GM23248 (cell line): ENCODE data around the gene NTNG2. TPM values are rescaled to one million over a fixed set of nuclear protein-coding genes. Genes with fewer than 3 reads are reported as not detected.

ENCODE experiments used
- DNase-seq: peaks from one replicate; pipeline ENCODE4 v3.0.0-alpha.2; 2015
- H2AFZ ChIP-seq: fragments of 200-600 bp; sonication (generic); 2 replicates; pipeline ENCODE4 v1.6.1; 2016; ENCODE audit warnings: antibody characterized with exemption
- H3F3A ChIP-seq: fragments of 200-600 bp; sonication (generic); 2 replicates; pipeline ENCODE4 v1.6.1; 2016; ENCODE audit warnings: mild to moderate bottlenecking, antibody characterized with exemption, mixed run types; ENCODE audit not compliant: insufficient read depth
- H3K27ac ChIP-seq: fragments of 200-600 bp; sonication (generic); 2 replicates; pipeline ENCODE4 v1.5.1; 2016; ENCODE audit warnings: mild to moderate bottlenecking
- H3K27me3 ChIP-seq: fragments of 200-600 bp; sonication (generic); replicated peaks from 2 replicates; pipeline ENCODE4 v1.6.1; 2016; ENCODE audit warnings: mild to moderate bottlenecking; ENCODE audit not compliant: insufficient read depth
- H3K36me3 ChIP-seq: fragments of 200-600 bp; sonication (generic); 2 replicates; pipeline ENCODE4 v1.6.1; 2016; ENCODE audit warnings: low read depth, mild to moderate bottlenecking
- H3K4me1 ChIP-seq: fragments of 200-600 bp; sonication (generic); 2 replicates; pipeline ENCODE4 v1.6.1; 2016; ENCODE audit warnings: mild to moderate bottlenecking; ENCODE audit not compliant: insufficient read depth
- H3K4me2 ChIP-seq: fragments of 200-600 bp; sonication (generic); one replicate; pipeline ENCODE4 v1.6.1; 2016; ENCODE audit warnings: mild to moderate bottlenecking; ENCODE audit not compliant: unreplicated experiment
- H3K4me3 ChIP-seq: fragments of 200-600 bp; sonication (generic); 2 replicates; pipeline ENCODE4 v1.5.1; 2016; ENCODE audit warnings: mild to moderate bottlenecking
- H3K79me2 ChIP-seq: fragments of 200-600 bp; sonication (generic); 2 replicates; pipeline ENCODE4 v1.6.1; 2016; ENCODE audit warnings: mild to moderate bottlenecking; ENCODE audit not compliant: insufficient read depth
- H3K9ac ChIP-seq: fragments of 200-600 bp; sonication (generic); 2 replicates; pipeline ENCODE4 v1.6.1; 2016; ENCODE audit warnings: mild to moderate bottlenecking
- H3K9me2 ChIP-seq: fragments of 200-600 bp; sonication (generic); 2 replicates; pipeline ENCODE4 v1.6.1; 2016; ENCODE audit warnings: mixed run types, mild to moderate bottlenecking, moderate library complexity; ENCODE audit not compliant: insufficient read depth
- H3K9me3 ChIP-seq: fragments of 200-600 bp; sonication (generic); one replicate; pipeline ENCODE4 v1.6.1; 2017; ENCODE audit warnings: low read depth
- H4K20me1 ChIP-seq: fragments of 200-600 bp; sonication (generic); 2 replicates; pipeline ENCODE4 v1.6.0; 2016; ENCODE audit not compliant: insufficient read depth
- EZH2 ChIP-seq: fragments of 200-600 bp; sonication (generic); IDR thresholded peaks from 2 replicates; pipeline ENCODE4 v1.6.1; 2018; ENCODE audit warnings: antibody characterized with exemption, mild to moderate bottlenecking; ENCODE audit not compliant: insufficient read depth, poor library complexity, severe bottlenecking
- EZH2phosphoT487 ChIP-seq: fragments of 200-600 bp; sonication (generic); IDR thresholded peaks from 2 replicates; pipeline ENCODE4 v1.6.1; 2018; ENCODE audit warnings: antibody characterized with exemption, moderate library complexity, mild to moderate bottlenecking, low read depth; ENCODE audit not compliant: insufficient read depth
- WGBS, 2 experiments: methylation state at CpG; one replicate each; pipeline ENCODE4 v1.1.6; 2015 to 2017; ENCODE audit warnings: low lambda C conversion rate in 2 of 2, low coverage in 1 of 2; ENCODE audit errors: missing lambda C conversion rate in 2 of 2; 5-methylcytosine and 5-hydroxymethylcytosine counted together
- in situ Hi-C: fragments of 300-500 bp; cut with MboI; formaldehyde crosslinking; loops from 2 replicates; pipeline ENCODE4 v1.15.0; 2020
- polyA plus RNA-seq: library from polyadenylated mRNA; unstranded; fragments of >200 nt; fragmentation: Nextera tagmentation; extraction: Ambion mirVana; gene quantifications from 2 replicates; pipeline ENCODE4 v1.2.1, GENCODE V29; 2016
- total RNA-seq: library from RNA; depleted of rRNA; stranded (reverse); fragments of >200 nt; shearing (Covaris generic); gene quantifications from 2 replicates; pipeline ENCODE4 v1.2.3, GENCODE V29; 2014; rRNA removed

NTNG2 gene, protein sequence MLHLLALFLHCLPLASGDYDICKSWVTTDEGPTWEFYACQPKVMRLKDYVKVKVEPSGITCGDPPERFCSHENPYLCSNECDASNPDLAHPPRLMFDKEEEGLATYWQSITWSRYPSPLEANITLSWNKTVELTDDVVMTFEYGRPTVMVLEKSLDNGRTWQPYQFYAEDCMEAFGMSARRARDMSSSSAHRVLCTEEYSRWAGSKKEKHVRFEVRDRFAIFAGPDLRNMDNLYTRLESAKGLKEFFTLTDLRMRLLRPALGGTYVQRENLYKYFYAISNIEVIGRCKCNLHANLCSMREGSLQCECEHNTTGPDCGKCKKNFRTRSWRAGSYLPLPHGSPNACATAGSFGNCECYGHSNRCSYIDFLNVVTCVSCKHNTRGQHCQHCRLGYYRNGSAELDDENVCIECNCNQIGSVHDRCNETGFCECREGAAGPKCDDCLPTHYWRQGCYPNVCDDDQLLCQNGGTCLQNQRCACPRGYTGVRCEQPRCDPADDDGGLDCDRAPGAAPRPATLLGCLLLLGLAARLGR
- total RNA-seq (1.5 and 2.5 TPM in 2 replicates), polyA plus RNA-seq (0.11 and 0.13 TPM in 2 replicates)

DNA sequence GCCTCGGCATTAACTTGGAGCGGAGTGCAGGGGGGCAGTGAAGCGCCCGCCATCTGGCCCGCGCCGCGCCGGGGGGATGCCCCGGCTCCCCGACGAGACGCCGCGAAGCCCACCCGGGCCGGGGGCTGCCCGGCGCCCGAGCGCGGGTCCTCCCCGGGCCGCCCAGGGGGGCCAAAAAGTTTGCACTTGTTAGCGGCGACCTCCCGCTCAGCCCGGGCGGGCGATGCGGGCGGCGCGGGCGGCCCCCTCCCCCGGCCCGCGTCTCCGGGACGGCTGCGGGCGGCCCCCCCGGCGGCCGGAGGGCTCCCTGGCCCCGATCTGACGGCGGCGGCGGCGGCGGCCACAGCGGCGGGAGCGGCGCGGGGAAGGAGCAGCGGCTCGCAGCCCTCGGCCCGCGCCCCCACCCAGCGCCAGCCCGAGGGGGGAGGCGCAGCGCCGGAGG is at the start of gene NTNG2:
NTNG2 (plus strand) TSS at position 316 of the 442 bp plus-strand sequence. CDS start 4,774 bp downstream, outside the sequence.
- no peak for TF ChIP-seq EZH2
- no peak for TF ChIP-seq EZH2phosphoT487
- H3K9me3 ChIP-seq, result no peaks in the 10 kb centered on the region
- H3K9me2 ChIP-seq, result no peaks in the 10 kb centered on the region
- no peaks in the 10 kb centered on the region for H3K4me1 ChIP-seq
- H3K79me2 ChIP-seq, result no peaks in the 10 kb centered on the region
- no peaks in the 10 kb centered on the region for H4K20me1 ChIP-seq
- H3K36me3 ChIP-seq, result no peaks in the 10 kb centered on the region
- H3K4me2 ChIP-seq, result peak within 1 kb of the TSS; percentile 90
- no peak within 1 kb of the TSS for H3K27ac ChIP-seq
- in situ Hi-C loops, result no loop called here
- no peaks in the 10 kb centered on the region for H3F3A ChIP-seq
- peak within 1 kb of the TSS; percentile 83 for H3K4me3 ChIP-seq
- WGBS, 2 experiments, result 1 to 3% methylated on average over 18 to 25 of the region's 67 CpGs
- peak within 1 kb of the TSS; percentile 80 for H2AFZ ChIP-seq
- no peak for DNase-seq
- H3K9ac ChIP-seq, result peak within 1 kb of the TSS; percentile 49
- peaks cover 58% of the 10 kb centered on the region for H3K27me3 ChIP-seq

DNA sequence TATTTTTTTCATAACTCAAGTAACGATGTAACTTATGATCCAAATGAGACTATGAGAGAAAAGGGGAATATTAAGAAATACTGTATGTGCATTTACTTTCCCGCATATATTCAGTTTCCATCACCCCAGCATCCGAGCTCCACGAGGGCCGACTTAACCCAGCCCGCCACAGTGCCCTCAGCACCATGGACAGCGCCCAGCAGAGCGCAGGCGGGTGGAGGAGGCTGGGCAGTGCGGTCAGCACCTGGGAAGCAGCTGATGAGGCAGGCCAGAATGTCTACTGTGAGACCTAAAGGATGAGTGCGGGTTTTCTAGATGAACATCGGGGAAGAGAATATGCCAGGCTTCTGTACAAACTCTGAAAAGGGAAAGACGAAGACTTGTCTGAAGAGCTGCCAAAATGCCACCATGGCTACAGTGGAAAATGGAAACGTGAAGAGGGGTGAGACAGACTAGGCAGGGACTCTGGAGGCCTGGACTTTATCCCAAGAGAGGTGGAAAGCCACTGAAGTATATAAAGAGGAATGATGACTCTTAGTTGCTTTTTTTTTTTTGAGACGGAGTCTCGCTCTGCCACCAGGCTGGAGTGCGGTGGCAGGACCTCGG is 47.7 kb upstream of the NTNG2 start:
- H3K4me3 ChIP-seq, result no peak overlapping the region
- H2AFZ ChIP-seq, result no peak overlapping the region
- 31 to 33% methylated on average over 18 of the region's 18 CpGs for WGBS, 2 experiments
- no peaks in the 10 kb centered on the region for H3K79me2 ChIP-seq
- DNase-seq, result peak; percentile 62
- TF ChIP-seq EZH2 (no peak), EZH2phosphoT487 (no peak)
- H3K9ac ChIP-seq, result no peak overlapping the region
- H3K9me3 ChIP-seq, result no peaks in the 10 kb centered on the region
- H4K20me1 ChIP-seq, result no peaks in the 10 kb centered on the region
- peaks cover 35% of the 10 kb centered on the region for H3K27me3 ChIP-seq
- no peaks in the 10 kb centered on the region for H3K9me2 ChIP-seq
- no peaks in the 10 kb centered on the region for H3K36me3 ChIP-seq
- no peak overlapping the region for H3K4me2 ChIP-seq
- in situ Hi-C loops, result no loop called here
- H3K4me1 ChIP-seq, result no peaks in the 10 kb centered on the region
- no peaks in the 10 kb centered on the region for H3F3A ChIP-seq
- no peak overlapping the region for H3K27ac ChIP-seq

DNA sequence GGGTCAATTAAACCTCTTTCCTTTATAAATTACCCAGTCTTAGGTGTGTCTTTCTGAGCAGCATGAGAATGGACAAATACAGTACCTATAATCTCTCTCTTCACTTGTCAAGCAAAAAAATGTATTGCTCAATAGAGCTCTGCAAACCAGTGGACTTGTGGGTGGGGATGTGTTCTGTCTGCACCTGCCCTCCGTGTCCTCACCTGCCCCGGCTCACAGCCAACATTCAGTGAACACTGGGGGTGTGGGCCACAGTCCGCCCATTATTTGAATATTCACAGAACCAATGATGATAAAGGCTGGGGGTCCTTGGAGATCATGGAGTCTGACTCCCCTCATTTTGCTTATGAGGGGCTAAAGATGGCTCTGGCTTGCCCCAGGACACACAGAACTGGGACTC is 45.3 kb upstream of the NTNG2 start:
- Histone ChIP-seq H3K27me3 (peaks cover 45% of the 10 kb centered on the region), H3K9me2 (no peaks in the 10 kb centered on the region), H3K9ac (no peak overlapping the region), H4K20me1 (no peaks in the 10 kb centered on the region), H3K9me3 (no peaks in the 10 kb centered on the region), H3F3A (no peaks in the 10 kb centered on the region), H3K27ac (no peak overlapping the region), H3K79me2 (no peaks in the 10 kb centered on the region), H3K4me1 (no peaks in the 10 kb centered on the region), H3K36me3 (no peaks in the 10 kb centered on the region), H2AFZ (no peak overlapping the region), H3K4me2 (no peak overlapping the region), H3K4me3 (no peak overlapping the region)
- in situ Hi-C loops, result no loop called here
- TF ChIP-seq EZH2phosphoT487 (no peak), EZH2 (no peak)
- no peak for DNase-seq
- WGBS, 2 experiments, result 33 to 37% methylated on average over 3 of the region's 3 CpGs

DNA sequence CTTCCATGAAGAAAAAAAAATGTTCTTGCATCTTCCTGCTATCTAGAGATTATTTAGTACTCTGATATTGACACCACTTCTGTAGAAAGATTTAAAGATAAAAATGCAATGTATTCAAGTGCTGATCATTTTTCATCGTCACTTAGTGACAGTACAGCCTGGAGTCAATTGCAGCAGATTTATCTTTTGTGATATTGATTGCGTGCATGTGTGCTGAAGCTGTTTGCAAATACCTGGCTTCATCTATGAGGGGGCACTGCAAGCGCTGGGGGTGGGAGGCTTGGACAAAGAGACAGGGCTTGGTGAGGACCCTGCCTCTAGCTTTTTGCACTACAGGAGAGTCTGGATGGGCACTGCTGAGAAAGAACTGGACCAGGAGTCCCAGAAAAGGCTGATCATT is 44.2 kb upstream of the NTNG2 start:
- DNase-seq, result no peak
- H3K79me2 ChIP-seq, result no peaks in the 10 kb centered on the region
- no peak overlapping the region for H3K9ac ChIP-seq
- in situ Hi-C loops, result no loop called here
- no peak overlapping the region for H2AFZ ChIP-seq
- no peaks in the 10 kb centered on the region for H4K20me1 ChIP-seq
- H3K9me3 ChIP-seq, result no peaks in the 10 kb centered on the region
- H3F3A ChIP-seq, result no peaks in the 10 kb centered on the region
- H3K27ac ChIP-seq, result no peak overlapping the region
- peaks cover 50% of the 10 kb centered on the region for H3K27me3 ChIP-seq
- no peaks in the 10 kb centered on the region for H3K4me1 ChIP-seq
- no peaks in the 10 kb centered on the region for H3K9me2 ChIP-seq
- H3K36me3 ChIP-seq, result no peaks in the 10 kb centered on the region
- no peak overlapping the region for H3K4me2 ChIP-seq
- TF ChIP-seq EZH2, result no peak
- no peak for TF ChIP-seq EZH2phosphoT487
- 47 to 54% methylated on average over 3 of the region's 3 CpGs for WGBS, 2 experiments
- H3K4me3 ChIP-seq, result no peak overlapping the region
